NCI-H2196 treated with DMSO at 0.1 percent for 48 hours (cell line): ENCODE data around the gene MALL.
"Not testable (repeated sequence)": the region's sequence is repeated elsewhere in the genome, so short reads cannot be mapped to it uniquely, and the experiment has no call there.

Source experiments
- DNase-seq: peaks from one replicate; lab custom pipeline; 2025; ENCODE audit not compliant: unreplicated experiment; lab: John Stamatoyannopoulos, UW

MALL gene

DNA sequence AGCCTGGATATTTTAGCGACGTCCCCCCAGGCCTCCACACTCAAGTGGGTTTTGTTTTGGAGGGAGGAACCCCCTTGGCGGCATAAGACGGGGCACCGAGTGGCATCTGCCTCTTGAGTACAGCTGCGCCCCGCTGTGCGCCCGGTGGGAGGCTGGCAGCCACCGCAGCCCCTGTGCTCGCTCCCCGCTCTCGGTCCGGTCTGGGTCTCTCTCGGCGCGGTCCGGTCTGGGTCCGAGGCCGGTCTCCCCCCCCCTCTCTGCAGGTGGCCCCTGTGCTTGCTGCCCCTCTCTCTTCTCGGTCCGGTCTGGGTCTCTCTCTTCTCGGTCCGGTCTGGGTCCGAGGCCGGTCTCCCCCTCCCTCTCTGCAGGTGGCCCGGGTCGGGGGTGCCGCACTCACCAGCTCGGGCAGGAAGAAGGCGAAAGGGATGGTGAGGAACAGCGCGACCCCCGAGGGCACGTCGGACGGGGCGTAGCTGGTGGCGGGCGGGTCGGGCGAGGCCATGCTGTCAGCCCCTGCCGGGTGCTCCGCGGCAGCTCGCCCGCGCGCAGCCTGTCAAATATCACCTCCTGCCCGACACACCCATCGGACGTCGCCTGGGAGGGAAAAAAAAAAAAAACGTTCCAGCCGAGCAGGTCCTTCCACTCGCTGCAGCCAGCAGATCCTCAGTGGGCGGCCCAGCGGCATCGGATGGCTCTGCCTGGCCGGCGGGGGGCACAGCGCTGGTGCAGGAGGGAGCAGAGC is at the start of gene MALL:
MALL (minus strand) TSS at position 532 of the 742 bp plus-strand sequence; CDS start at position 502, 30 bp downstream.
- DNase-seq: no peak

DNA sequence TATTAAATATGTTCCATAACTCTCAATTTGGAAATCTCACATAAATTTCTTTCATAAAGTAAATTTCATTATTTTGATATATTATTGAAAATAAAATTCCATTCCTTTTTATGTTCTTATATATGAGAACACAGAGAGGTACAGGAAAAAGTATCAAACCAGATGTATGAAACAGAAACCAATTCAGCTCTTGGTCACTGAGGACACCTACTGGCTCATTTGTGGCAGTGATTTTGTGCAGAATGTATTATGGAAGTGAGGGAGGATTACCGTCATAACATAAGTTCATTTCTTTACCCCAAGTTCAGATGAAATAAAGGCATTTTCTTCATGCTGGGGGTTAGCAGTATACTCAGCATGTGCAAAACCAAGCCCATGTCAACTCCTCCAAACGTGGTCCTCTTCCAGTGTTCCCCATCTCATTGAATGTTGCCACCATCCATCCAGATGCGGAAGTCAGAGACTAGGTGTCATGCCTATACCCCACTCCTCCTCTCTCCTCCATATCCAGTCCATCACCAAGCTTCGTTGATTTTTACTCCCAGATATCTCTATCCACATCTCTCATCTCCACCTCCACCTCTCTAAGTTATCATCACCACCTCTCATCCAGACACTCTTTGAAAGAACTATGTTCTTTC is 41.7 kb upstream of the MALL start:
- DNase-seq: peak; percentile 56

DNA sequence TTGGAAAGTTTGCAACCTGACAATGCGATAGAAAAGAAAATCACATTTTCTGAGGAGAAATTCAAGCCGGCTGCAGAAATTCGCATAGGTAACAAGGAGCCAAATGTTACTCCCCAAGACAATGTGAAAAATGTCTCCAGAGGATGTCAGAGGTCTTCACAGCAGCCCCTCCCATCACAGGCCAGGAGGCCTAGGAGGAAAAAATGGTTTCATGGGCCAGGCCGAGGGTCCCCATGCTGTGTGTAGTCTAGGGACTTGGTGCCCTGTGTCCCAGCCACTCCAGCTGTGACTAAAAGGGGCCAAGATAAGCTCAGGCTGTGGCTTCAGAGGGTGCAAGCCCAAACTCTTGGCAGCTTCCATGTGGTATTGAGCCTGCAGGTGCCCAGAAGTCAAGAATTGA is 39.2 kb upstream of the MALL start:
- DNase-seq: not testable (repeated sequence)

DNA sequence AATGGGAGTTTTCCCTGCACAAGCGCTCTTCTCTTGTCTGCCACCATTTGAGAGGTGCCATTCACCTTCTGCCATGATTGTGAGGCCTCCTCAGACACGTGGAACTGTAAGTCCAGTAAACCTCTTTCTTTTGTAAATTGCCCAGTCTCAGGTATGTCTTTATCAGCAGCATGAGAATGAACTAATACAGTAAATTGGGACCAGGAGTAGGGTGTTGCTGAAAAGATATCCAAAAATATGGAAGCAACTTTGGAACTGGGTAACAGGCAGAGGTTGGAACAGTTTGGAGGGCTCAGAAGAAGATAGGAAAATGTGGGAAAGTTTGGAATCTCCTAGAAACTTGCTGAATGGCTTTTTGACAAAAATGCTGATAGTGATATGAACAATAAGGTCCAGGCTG is 38.6 kb upstream of the MALL start:
- DNase-seq: not testable (repeated sequence)

DNA sequence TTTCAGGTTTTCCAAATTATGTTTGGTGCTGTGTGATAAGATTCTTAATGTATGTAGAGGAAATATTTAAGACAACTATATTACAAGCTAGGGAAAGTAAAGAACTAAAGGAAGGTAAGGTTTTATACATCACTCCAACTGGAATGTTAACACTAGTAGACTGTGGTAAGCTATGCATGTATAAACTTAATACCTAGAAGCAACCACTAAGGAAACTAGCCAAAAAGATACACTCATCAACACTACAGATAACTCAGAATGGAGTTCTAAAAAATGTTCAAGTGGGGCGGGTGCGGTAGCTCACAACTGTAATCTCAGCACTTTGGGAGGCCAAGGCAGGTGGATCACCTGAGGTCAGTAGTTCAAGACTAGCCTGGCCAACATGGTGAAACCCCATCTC is 37.8 kb upstream of the MALL start:
- DNase-seq: no peak

DNA sequence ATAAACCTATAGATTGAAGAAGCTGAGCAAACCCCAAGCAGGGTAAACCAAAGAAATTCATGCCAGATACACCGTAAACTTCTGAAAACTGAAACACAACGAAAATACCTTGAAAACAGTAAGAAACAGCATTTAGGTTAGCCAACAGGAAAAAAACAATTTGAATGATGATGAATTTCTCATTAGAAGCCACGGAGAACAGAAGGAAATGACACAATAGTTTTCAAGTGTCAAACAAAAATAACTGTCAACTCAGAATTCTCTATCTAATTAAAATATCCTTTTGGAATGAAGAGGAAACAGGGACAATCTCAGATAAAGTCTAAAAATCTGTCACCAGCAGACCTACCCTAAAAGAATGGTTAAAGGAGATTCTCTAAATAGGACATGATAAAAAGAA is 37.3 kb upstream of the MALL start:
- no peak for DNase-seq

DNA sequence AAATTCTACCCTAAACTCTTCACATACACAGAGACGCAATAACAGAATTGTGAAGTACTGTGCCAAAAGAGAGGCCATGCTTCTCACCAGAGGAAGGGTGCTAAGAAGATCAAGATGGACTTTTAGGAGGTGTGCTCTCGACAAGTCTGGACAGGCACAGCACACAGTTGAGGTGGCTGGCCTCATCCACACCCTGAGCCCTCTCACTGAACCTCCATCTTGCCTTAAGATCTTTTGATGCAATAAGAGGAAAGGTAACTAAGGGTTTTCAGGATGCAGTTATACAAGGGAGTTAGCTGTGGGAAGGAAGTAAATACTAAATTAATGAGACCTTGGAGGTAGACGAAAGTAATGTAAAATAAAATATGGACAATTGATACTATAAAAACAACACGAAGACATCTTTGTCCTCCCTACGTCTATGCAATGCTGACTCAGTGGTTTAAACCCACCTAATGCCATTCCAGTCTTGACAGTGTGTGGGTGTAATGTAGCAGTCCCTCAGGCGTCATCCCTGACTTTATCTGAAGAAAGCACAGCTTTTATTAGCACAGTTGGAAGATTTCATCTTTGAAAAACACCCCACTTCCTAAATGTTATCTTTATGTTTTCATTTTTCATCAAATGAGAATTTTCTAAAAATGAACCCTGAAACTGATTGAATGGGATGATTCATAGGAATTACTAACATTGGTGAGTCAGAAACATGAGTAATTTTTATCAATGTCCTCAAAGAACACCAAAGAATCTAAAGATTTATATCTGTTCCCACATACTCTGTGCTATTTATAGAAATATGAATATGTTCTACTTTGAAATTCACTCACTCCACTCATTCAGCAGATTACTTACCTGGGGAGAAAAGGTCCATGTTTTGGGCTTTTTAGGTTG is 34.0 kb upstream of the MALL start:
- DNase-seq: no peak

DNA sequence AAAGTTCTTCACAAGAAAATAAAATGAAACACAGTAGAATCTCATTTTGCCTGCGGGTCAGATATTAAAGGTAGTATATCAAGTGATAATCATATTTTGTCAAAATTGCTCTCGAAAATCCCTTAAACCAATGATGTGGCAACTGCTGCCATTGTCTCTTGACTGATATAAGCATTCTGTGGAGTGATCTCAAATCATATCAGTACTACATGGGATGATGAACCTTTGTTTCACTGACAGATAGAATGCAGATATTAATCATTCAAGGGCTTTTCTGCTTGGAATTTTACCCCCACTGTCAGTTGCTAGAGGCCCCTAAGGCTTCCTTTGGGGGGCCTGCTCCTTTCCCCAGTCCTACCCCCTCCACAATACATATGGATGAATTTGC is 31.3 kb upstream of the MALL start:
- no peak for DNase-seq

DNA sequence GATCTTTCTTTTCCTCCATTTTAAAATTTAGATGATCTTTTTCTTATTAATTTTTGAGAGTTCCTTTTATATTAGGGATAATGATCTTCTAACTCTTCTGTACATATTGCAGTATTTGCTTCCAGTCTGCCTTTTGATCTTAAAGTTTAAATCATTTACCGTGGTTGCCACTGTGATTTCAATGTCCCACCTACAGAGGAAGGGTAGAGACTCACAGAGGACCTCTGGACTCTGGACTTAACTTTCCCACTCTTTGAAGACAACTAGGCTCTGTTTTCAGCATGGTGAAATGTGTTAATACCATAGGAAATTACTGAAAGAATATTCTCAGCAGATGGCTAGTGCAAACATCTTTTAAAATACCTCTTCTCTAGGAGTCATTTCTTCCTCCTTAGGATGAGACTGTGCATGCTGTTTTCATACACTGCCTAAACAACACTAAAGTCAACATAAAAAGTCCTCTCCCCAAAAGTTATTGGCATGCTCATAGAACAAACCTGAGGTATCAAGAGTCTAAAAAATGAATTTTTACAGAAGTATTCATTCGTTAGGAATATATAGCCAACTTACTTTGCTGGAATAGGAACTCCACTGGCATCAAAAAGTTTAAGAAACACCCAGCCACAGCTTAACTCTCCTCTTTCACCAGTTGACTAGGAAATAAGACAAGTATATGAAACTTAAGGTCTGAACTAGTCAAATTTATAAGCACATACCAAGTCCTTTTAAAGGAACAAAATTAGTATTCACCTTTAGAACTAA is 30.7 kb upstream of the MALL start:
- DNase-seq: no peak

DNA sequence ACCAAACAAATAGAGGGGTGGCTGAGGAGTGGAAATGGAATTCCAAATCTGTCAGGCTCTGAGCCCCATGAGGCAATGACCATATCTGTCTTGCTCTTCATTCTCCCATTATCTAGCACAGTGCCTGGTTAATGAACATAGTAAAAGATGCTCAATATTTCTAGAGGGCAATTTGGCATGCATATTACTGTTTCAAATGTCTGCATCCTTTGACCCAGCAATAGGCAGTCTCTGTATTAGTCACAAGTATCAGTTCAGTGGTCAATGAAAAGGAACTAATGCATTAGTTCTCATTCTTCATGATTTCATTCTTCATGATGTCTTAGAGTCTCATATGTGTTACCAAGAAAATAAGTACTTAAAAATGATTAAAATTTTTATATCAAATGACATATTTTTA is 28.4 kb upstream of the MALL start:
- no peak for DNase-seq

DNA sequence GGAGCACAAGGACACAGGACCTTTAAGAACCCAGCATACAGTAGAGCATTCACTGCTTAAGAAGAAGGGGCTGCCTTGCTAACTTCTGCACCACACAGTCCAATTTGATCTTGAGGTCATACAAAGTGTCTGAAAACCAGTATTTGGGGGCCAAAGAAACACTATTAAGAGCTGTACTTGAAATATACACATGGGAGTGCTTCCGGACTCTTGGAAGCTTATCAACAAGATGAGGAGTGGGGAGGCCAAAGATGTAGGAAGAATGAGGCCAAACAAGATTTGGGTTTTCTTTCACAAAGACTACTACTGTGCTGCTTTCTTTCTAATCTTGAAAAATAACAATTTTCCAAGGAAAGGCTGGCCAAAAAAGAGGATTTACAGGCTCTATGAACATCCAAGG is 24.8 kb upstream of the MALL start:
- no peak for DNase-seq

DNA sequence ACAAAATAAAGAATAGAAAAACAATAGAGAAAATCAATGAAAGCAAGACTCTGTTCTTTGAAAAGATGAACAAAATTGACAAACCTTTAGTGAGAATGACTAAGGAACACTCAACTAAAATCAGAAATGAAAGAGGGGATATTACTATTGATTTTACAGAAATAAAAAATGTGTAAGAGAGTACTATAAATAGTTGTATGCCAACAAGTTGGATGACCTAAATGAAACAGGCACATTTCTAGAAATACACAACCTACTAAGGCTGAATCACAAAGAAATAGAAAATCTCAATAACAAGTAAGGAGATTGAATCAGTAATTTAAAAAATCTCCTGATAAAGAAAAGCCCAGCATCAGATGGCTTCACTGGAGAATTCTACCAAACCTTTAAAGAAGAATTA is 18.4 kb upstream of the MALL start:
- no peak for DNase-seq

DNA sequence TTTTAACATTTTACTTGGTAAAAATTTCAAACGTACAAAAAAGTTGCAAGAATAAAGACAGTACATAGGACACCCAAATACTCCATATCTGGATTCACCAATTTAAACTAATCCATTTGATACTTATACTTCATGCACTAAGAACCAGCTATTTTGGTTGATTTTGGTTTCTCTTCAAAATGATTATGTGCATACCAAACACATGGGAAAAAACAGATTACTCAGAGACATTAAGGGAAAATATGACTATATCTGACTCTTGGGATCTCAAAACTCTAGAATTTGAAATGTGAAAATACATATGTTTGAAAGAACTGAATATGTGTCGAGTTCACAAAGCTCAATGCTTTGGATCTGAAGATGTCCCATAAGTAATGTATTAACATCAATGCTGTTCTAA is 15.5 kb upstream of the MALL start:
- DNase-seq: no peak

DNA sequence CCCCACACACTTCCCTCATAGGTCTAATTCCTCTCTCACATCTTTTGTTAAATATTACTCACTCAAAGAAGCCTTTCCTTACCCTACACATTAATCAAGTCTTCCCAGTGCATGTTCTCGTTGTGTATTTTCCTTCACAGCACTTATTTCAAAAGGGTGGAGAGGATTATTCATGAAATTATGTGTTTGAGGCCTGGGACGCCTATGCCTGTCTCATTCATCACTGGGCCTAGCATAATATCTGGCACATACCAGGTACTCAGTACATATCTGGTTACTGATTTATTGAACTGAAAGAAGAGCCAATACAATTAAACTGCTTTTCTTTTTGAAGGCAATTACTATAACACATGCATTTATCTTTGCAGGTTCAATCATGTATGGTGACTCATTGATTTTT is 15.1 kb upstream of the MALL start:
- no peak for DNase-seq

DNA sequence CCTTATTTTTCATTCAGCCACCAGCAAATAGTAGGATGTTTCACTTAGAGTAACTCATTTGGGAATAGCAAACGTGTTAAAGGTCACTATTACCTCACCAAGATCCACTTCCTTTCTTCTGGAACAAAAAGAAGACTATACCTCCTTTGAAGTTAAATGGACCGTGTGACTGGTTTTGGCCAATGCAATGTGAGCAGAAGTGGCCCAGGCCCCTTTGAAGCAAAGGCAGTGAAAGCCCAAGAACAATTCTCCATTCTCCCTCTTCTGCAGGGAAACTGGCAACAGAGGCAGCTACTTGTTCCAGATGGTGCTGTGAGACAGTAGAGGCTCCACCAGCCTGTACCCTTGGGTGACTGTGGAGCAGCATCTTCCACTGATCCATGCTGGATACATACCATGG is 11.3 kb upstream of the MALL start:
- DNase-seq: no peak

DNA sequence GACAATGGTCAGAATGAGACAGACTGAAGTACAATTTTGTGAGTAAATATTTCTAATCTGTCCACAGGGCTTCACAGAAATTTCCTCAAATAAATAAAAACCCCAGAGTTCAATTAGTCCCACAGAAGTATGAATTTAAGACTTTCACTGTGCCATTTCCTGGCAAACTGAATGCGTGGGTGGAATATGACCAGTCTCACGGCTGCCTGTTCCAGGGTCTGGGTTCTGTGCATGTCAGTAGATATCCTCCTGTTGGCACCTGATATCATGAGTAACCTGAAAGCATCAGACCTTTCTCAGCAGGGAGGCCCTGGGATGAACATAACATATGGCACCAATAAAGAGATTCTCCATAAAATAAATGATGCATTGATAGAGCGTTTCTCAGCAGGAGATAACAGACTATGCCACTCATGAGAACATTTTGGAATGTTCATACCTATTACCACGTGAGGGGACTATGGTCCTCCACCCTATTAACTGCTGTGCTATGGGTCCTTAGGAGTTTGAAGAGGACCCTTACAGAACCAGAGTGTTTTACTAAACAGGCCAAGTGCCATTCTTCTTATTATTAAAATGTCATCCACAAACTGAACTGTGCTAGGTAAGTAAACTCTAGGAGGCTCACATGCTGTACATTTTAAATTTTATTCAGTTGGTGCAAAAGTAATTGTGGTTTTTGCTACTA is 10.6 kb upstream of the MALL start:
- no peak for DNase-seq

DNA sequence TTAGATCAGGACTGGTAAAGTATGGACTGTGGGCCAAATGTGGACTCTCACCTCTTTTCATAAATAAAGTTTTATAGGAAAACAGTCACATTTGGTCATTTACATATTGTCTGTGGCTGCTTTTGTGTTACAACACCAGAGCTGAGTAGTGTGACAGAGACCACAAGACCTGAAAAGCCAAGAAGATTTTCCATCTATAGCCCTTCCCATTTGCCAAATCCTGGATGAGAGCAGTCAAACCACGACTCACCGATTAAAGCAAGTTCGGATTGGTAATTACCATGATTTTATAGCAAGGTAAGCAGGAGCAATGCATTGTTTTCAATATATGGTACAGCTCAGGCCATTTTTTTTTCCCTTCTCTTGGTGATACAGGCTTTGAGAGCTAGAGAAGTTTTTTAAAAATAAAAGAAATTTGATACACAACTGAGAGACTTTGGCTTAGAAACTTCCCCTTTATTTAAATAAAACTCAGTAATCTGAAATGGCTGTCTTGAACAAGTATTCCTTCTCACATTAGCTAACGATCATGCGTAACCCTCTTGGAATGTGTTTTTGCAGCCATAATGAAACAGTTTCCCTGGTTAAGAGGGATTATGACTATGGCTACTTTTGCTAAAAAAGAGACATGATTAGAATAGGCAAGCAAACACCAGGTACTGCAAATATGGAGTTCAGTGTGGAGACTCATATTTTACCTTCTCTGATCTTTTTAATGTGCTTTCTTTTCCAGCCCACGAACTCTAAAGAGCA is 9.5 kb upstream of the MALL start:
- no peak for DNase-seq

DNA sequence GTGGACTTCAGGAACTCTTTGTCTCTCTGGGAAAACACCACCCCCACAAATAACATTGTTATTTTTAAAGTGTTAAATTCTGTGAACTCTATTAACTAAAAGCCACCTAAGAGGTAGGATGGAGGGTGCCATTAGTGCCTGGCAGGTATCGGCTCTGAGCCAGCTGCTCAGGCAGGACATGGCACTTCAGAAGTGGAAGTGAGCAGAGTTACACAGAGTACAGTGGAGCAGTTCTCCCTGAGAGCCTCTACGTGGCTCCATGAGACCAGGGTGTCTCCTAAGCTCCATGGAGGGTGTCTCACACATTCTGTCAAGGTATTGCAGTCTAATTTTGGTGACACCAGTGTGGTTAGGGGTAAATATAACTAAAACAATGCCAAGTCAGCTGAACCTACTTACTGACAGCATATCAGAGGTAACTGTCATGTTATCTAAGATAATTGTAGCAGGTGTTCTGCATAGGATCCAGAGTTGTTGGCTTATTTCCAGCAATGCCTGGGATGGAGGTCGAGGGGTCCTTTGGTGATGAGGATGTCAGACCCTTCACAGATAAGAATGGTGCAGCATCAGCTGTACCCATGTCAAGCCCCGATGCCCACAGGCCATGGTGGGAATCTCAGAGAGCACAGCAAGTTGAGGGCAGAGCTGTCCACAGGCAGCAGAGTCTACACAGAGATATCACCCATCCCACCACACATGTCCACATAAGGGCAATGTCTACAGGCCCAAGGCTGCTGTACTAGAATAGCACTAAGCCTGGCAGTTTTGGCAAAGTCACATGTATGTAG is 8.6 kb upstream of the MALL start:
- DNase-seq: no peak

DNA sequence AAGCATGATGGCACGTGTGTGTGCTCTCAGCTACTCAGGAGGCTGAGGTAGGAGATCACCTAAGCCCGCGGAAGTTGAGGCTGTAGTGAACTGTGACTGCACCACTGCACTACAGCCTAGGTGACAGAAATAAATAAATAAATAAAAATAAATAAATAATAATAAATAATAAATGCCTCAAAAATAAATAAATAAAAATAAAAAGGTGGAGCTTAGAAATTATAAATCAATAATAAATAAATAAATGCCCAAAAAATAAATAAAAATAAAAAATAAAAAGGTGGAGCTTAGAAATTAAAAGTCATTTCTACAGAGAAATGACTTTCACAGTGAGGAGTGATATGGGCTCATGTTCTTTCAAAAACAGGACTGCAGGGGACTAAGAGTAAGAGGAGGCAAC is 6.0 kb upstream of the MALL start:
- no peak for DNase-seq
